PC-9 (cell line): Measurements from ENCODE around the gene TIMP3.
A peak's percentile ranks its signal among the peaks of the same experiment; 100 is the strongest.

ENCODE experiments used
- EZH2 ChIP-seq: fragments of 200-600 bp; sonication (generic); IDR thresholded peaks from 2 replicates; pipeline ENCODE4 v1.8.0; 2017; ENCODE audit warnings: antibody characterized with exemption, low read depth
- TF ChIP-seq, protein P1 (sequence below): fragments of 200-600 bp; sonication (generic); conservative IDR thresholded peaks from 2 replicates; pipeline ENCODE4 v1.6.1; 2017; ENCODE audit warnings: mixed run types, antibody characterized with exemption, mild to moderate bottlenecking, moderate library complexity

DNA sequence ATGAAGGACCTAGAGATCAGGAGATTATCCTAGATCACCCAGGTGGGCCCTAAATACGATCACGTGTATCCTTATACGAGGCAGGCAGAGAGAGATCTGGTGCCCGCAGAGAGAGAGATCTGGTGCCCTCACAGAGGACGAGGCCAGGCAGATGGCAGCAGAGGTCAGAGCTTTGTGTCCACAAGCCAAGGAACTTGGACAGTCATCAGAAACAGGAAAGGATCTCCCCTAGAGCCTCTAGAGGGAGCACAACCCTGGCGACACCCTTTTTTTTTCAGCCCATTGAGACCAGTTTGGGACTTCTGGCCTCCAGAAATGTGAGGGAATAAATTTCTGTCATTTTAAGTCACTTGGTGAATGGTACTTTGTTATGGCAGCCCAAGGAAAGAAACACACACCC, 25.5 kb upstream of the TIMP3 start:
- TF ChIP-seq, protein P1, sequence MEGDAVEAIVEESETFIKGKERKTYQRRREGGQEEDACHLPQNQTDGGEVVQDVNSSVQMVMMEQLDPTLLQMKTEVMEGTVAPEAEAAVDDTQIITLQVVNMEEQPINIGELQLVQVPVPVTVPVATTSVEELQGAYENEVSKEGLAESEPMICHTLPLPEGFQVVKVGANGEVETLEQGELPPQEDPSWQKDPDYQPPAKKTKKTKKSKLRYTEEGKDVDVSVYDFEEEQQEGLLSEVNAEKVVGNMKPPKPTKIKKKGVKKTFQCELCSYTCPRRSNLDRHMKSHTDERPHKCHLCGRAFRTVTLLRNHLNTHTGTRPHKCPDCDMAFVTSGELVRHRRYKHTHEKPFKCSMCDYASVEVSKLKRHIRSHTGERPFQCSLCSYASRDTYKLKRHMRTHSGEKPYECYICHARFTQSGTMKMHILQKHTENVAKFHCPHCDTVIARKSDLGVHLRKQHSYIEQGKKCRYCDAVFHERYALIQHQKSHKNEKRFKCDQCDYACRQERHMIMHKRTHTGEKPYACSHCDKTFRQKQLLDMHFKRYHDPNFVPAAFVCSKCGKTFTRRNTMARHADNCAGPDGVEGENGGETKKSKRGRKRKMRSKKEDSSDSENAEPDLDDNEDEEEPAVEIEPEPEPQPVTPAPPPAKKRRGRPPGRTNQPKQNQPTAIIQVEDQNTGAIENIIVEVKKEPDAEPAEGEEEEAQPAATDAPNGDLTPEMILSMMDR: peak; percentile 64; the same call in 1 of the 2 replicates
- TF ChIP-seq EZH2: no peak
